Epithelial cell of proximal tubule (primary cell): ENCODE results near the gene KIF4A. TPM values are rescaled to one million over a fixed set of nuclear protein-coding genes. Genes with fewer than 3 reads are reported as not detected.
"Not testable (repeated sequence)": the region's sequence is repeated elsewhere in the genome, so short reads cannot be mapped to it uniquely, and the experiment has no call there.

Experiments
- DNase-seq: peaks from one replicate; pipeline ENCODE4 v3.0.0-alpha.2; 2011; ENCODE audit warnings: low read depth
- H3K4me3 ChIP-seq: 2 replicates; pipeline ENCODE4 v1.5.1; 2011; ENCODE audit warnings: low read depth, mild to moderate bottlenecking, low read length
- total RNA-seq: library from RNA; depleted of rRNA; stranded (reverse); fragments of >200 nt; gene quantifications from 2 replicates; pipeline ENCODE4 v1.2.3, GENCODE V29; 2015
- TF ChIP-seq, protein P1 (sequence below): conservative IDR thresholded peaks from 2 replicates; pipeline ENCODE4 v1.5.1; 2012; ENCODE audit warnings: low read depth, mild to moderate bottlenecking, low read length

KIF4A gene
- total RNA-seq, 1 donor from 2014 or later, result 26.8 TPM

DNA sequence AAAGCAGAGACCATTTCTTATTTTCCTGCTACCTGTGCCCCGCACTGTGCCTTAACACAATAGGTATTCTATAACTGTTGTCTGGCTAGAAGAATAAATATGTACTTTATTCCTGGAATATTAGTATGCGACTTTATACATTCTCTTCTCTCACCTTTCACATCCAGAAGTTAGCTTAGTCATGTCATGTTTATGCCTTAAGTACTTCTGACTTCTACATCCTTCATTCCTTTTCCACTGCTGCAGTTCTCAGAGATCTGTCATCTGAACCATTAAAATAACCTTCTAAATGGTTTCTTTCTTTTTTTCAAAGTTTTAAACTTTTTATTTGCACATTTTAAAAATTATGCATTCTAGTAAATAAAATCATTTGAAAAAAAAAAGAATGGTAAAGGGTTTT is 34.4 kb downstream of the KIF4A start:
- no peak for DNase-seq
- no peak overlapping the region for H3K4me3 ChIP-seq
- TF ChIP-seq, protein P1, sequence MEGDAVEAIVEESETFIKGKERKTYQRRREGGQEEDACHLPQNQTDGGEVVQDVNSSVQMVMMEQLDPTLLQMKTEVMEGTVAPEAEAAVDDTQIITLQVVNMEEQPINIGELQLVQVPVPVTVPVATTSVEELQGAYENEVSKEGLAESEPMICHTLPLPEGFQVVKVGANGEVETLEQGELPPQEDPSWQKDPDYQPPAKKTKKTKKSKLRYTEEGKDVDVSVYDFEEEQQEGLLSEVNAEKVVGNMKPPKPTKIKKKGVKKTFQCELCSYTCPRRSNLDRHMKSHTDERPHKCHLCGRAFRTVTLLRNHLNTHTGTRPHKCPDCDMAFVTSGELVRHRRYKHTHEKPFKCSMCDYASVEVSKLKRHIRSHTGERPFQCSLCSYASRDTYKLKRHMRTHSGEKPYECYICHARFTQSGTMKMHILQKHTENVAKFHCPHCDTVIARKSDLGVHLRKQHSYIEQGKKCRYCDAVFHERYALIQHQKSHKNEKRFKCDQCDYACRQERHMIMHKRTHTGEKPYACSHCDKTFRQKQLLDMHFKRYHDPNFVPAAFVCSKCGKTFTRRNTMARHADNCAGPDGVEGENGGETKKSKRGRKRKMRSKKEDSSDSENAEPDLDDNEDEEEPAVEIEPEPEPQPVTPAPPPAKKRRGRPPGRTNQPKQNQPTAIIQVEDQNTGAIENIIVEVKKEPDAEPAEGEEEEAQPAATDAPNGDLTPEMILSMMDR, result no peak

DNA sequence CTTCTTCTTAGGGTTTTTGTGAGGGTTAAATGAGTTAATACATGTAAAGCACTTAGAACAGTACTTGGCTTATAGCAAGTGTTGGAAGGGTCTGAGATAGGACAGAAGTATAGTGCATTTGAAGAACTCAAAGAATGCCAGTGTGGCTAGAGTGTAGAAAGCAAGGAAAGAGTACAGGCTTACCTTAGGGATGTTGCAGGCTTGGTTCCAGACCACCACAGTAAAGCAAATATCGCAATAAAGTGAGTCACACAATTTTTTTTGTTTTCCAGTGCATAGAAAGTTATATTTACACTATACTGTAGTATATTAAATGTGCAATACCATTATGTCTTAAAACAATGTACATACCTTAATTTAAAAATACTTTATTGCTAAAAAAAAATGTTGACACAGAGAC is 41.3 kb downstream of the KIF4A start:
- no peak overlapping the region for H3K4me3 ChIP-seq
- TF ChIP-seq, protein P1, result no peak
- no peak for DNase-seq

DNA sequence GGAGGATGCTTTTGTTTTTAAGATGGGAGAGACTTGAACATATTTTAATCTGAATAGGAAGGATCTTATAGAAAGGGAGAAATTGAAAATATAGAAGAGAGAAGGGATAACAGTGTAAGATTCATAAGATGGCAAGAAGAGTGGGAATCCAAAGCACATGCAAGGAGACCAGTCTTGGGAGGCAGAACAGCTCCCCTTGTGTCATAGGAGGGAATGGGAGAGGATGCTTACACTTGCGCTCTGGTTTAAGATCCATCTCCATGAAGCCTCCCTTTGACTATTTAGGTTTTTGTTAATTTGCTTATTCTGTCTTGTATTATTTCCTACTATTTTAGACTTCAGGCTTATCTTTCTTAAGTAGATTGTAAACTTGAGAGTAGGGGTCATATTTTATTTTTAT is 42.7 kb downstream of the KIF4A start:
- TF ChIP-seq, protein P1, result peak; percentile 20
- H3K4me3 ChIP-seq, result no peak overlapping the region
- DNase-seq, result no peak

DNA sequence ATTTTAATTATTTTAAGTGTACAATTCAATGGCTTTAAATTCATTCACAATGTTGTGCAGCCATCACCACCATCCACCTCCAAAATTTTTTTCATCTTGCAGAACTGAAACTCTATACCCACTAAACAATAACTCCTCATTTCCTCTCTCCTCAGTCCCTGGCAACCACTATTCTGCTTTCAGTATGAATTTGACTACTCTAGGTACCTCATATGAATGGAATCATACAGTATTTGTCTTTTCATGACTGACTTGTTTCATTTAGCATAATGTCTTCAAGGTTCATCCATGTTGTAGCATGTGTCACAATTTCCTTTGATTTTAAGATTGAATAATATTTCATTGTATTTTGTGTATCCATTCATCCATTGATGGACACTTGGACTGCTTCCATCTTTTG is 46.9 kb downstream of the KIF4A start:
- TF ChIP-seq, protein P1, result no peak

DNA sequence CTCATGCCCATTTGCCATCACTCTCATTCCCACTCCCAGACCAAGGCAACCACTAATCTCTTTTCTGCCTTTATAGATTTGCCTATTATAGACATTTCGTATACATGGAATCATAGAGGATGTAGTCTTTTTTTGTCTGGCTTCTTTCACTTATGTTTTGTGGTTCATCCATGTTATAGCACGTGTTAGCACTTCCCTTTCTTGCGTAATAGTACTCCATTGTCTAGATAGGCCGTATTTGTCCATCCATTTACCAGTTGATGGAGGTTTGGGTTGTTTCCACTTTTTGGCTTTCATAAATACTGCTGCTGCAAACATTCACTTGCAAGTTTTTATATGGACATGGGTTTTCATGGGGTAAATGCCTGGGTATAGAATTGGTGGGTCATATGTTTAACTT is 48.4 kb downstream of the KIF4A start:
- no peak for DNase-seq
- TF ChIP-seq, protein P1, result no peak
- H3K4me3 ChIP-seq, result no peak overlapping the region

More for the DNA sequence above, 46.9 kb downstream of the KIF4A start:
- DNase-seq, result no peak
- H3K4me3 ChIP-seq, result no peak overlapping the region

DNA sequence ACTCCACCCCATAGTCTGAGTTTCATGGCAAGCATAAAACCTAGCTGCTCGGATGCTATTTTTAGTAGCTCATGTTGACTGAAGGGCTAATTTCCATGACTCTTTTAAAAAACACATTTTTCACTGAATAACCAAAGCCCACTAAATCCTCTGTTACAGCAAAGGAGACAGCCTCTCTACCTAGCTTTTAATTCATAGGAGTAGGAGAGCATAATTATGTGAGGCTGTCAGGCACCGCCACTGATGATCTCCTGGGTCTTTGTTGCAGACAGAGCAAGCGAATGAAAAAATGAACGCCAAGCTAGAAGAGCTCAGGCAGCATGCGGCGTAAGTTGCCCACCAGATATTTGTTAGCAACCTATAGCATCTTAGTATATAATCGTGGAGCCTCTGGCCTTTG is 53.5 kb downstream of the KIF4A start:
- TF ChIP-seq, protein P1, result no peak
- DNase-seq, result no peak
- H3K4me3 ChIP-seq, result no peak overlapping the region

DNA sequence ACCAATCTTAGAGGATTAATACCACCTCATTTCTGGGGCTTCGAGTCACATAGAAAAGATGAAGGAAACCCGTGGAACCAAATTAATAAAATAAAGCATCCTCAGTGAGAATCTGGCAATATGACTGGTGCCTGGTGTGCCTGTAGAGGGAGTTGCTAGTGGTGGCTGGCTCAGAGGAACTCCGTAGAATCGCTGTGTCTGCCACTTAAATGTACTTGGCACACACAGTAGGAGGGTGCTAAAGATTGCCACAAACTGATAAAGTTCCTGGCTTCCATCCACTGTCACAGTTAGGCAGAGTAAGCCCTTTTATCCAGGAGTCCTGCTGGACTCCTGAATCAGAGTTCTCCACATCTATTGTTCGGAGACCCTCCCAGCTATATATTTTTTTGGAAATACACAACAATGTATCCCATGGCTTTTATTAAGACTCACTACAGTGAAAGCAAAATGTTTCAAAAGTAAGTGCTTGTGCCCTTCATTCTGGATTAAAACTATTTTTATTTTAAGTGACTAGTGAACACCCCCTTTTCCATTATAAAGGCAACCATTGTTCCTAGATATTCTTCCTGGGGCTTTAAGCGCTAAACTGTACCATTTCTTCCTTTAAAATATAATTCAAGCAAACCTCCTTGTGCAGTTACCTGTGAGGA is 56.6 kb downstream of the KIF4A start:
- TF ChIP-seq, protein P1, result no peak
- no peak for DNase-seq
- no peak overlapping the region for H3K4me3 ChIP-seq

DNA sequence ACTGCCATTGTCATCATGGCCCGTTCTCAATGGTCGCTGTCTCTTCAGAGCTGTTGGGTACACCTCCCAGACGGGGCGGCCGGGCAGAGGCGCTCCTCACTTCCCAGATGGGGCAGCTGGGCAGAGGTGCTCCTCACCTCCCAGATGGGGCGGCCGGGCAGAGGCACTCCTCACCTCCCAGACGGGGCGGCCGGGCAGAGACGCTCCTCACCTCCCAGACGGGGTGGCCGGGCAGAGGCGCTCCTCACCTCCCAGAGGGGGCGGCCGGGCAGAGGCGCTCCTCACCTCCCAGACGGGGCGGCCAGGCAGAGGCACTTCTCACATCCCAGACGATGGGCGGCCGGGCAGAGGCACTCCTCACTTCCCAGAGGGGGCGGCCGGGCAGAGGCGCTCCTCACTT is 58.9 kb downstream of the KIF4A start:
- H3K4me3 ChIP-seq, DNase-seq: not testable (repeated sequence)

DNA sequence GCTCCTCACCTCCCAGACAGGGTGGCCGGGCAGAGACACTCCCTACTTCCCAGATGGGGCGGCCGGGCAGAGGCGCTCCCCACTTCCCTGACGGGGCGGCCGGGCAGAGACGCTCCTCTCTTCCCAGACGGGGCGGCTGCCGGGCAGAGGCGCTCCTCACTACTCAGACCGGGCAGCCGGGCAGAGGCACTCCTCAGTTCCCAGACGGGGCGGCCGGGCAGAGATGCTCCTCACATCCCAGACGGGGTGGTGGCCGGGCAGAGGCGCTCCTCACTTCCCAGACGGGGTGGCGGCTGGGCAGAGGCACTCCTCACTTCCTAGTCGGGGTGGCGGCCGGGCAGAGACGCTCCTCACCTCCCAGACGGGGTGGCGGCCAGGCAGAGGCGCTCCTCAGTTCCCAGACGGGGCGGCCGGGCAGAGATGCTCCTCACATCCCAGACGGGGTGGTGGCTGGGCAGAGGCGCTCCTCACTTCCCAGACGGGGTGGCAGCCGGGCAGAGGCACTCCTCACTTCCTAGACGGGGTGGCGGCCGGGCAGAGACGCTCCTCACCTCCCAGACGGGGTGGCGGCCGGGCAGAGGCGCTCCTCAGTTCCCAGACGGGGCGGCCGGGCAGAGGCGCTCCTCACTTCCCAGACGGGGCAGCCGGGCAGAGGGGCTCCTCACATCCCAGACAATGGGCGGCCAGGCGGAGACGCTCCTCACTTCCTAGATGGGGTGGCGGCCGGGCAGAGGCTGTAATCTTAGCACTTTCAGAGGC is 59.6 kb downstream of the KIF4A start:
- DNase-seq, H3K4me3 ChIP-seq: not testable (repeated sequence)
